HG02981 (cell line): Measurements from ENCODE around the gene PROSER2.

Experiments
- ATAC-seq: cut with Tn5 transposase; IDR thresholded peaks from one replicate; pipeline ENCODE4 v1.9.1; 2021; ENCODE audit warnings: mild to moderate bottlenecking, moderate library complexity; ENCODE audit not compliant: unreplicated experiment

PROSER2 gene

GRCh38 chr10:11901833-11902475 is 78.8 kb downstream of the PROSER2 start:
- ATAC-seq = no peak

- no peak for ATAC-seq
Observed at GRCh38 chr10:11902646-11903045, 79.5 kb downstream of the PROSER2 start.

- no peak for ATAC-seq
Observed at GRCh38 chr10:11906714-11907113, 83.6 kb downstream of the PROSER2 start.

GRCh38 chr10:11907914-11908313 is 84.8 kb downstream of the PROSER2 start:
- no peak for ATAC-seq

- no peak for ATAC-seq
Observed at GRCh38 chr10:11908536-11908935, 85.4 kb downstream of the PROSER2 start.

- ATAC-seq = no peak
Observed at GRCh38 chr10:11908991-11909390, 85.8 kb downstream of the PROSER2 start.

- ATAC-seq = no peak
Observed at GRCh38 chr10:11909618-11910017, 86.5 kb downstream of the PROSER2 start.

- ATAC-seq = no peak
Observed at GRCh38 chr10:11910102-11910501, 86.9 kb downstream of the PROSER2 start.

- no peak for ATAC-seq
Observed at GRCh38 chr10:11913079-11913641, 90.0 kb downstream of the PROSER2 start.

- ATAC-seq = no peak
Observed at GRCh38 chr10:11918384-11918783, 95.2 kb downstream of the PROSER2 start.

- no peak for ATAC-seq
Observed at GRCh38 chr10:11919271-11919670, 96.1 kb downstream of the PROSER2 start.
